GM12874 (cell line): Measurements from ENCODE around the gene C5orf46.

ENCODE experiments used
- CTCF ChIP-seq: IDR thresholded peaks from 2 replicates; pipeline ENCODE4 v1.5.1; 2011; ENCODE audit warnings: low read depth, mild to moderate bottlenecking, control low read depth, low read length, moderate library complexity; ENCODE audit not compliant: insufficient read depth

C5orf46 gene

GRCh38 chr5:147925020-147925419 lies 18.7 kb upstream of the C5orf46 start:
- no peak for TF ChIP-seq CTCF

DNA sequence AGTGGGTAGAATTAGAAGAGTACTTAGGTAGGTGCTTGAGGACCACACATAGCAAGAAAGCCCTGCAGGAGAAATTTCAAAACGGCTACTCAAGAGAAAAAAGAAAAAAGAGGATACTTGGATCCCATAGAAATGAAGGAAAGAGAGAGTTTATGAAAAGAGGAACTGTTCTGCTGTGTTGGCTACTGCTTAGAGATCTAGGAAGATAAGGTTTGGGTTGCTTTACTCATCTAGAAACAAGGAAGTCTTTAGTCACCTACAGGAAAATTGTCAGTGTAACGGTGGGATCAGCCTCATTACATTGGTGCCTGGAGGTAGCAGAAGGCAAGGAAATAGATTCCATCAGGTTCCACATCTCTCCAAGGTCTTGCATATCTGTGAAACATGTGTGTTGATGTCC lies 14.8 kb upstream of the C5orf46 start:
- no peak for TF ChIP-seq CTCF

DNA sequence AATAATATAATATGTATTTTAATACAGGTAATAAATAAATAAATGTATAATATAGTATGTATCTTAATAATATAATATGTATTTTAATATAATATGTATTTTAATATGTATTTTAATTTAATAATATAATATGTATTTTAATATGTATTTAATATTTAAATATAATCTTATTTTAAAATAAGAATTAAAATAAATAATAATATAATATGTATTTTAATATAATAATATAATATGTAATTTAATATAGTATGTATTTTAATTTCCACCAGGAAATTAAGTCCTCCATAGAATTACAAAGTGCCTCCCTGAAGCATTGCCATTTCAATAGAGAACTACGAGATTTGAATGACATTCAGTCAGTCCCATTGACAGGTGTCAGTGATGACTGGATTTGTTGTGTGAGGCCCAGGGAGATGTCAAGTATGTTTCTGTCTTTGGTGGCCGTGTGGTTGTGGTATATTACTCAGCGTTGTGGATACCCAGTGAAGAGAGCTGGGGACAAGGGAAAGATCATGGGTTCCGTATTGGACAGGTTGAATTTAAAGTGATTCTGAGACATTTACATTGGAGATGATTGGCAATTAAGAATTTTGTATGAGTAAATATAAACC lies 14.2 kb upstream of the C5orf46 start:
- no peak for TF ChIP-seq CTCF

- no peak for TF ChIP-seq CTCF
These were observed 12.6 kb upstream of the C5orf46 start for GRCh38 chr5:147918899-147919298.

DNA sequence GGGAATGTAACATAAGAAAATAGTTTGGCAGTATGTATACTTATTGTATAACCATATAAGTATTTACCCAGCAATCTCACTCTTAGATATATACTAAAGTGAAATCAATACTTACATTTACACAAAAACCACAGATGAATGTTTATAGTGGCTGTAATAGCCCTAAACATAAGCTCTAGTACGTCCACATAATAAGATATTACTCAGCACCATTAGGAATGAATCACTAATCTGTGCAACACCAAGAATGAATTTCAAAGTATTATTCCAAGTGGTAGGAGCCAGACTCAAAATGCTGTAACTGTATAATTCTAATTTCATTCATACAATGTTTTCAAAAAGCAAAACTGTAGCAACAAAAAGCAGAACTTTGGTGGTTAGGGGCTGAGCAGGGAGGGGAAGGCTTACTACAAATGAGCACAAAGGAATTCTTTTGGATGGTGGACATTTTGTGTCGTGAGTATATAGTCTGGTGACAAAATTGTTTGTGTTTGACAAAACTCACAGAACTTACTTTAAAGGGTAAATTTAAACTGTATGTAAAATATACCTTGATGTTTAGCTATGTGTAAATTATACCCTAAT lies 11.9 kb upstream of the C5orf46 start:
- TF ChIP-seq CTCF = no peak

GRCh38 chr5:147913786-147914185 lies 7.4 kb upstream of the C5orf46 start:
- no peak for TF ChIP-seq CTCF

GRCh38 chr5:147912011-147912410 lies 5.7 kb upstream of the C5orf46 start:
- TF ChIP-seq CTCF = no peak
